ENCODE results near the gene JOSD2. TPM values are rescaled to one million over a fixed set of nuclear protein-coding genes. Genes with fewer than 3 reads are reported as not detected.

Gene JOSD2
- total and polyA plus RNA-seq, 9 of the 15 experiments (the other 6 are each of a cell fraction or from before 2014, with no cell fraction given) = 0.06 to 14.4 (median 3.1) TPM

GRCh38 chr19:50475736-50476223 lies 35.2 kb downstream of the JOSD2 start:
- Histone ChIP-seq H4K20me1 (replicated peaks; ENCODE audit: control insufficient read depth, insufficient read depth, low read length) (peaks cover 7% of the 10 kb centered on the region; the same call in 1 of the 2 replicates), H3K4me3 (0 out of 2 replicates have a peak overlapping the region, but pooled peaks have one; percentile 72), H3K9ac (ENCODE audit: insufficient read depth in 1 of 2, low read depth in 2 of 2, low read length in 2 of 2) (0 out of 4 replicates have a peak overlapping the region, but pooled peaks of 1 of the 2 experiments have one; percentile 29), H3K36me3 (ENCODE audit: control insufficient read depth, insufficient read depth, low read length) (peaks cover 28% of the 10 kb centered on the region; the same call in 1 of the 3 replicates), H3K27me3 (ENCODE audit: control insufficient read depth in 2 of 2, insufficient read depth in 2 of 2, low read length in 2 of 2) (no peaks in the 10 kb centered on the region; a peak in 2 of 5 replicates), H3K9me3 (replicated peaks; ENCODE audit: control insufficient read depth, insufficient read depth, low read depth, low read length) (no peaks in the 10 kb centered on the region; the same call in 1 of the 2 replicates), H3K9me1 (ENCODE audit: control insufficient read depth, insufficient read depth, low read length) (no peaks in the 10 kb centered on the region), H3K4me1 (replicated peaks in 1 of 2; ENCODE audit: control insufficient read depth in 2 of 2, insufficient read depth in 2 of 2, low read length in 2 of 2) (peaks cover 5 to 49% of the 10 kb centered on the region in 2 experiments; a peak in 4 of 5 replicates), H3K79me2 (ENCODE audit: control insufficient read depth, insufficient read depth, low read length) (peaks cover 25% of the 10 kb centered on the region), H2AFZ (ENCODE audit: low read depth, low read length) (no peak overlapping the region), H3K4me2 (ENCODE audit: insufficient read depth, low read length) (no peak overlapping the region; the same call in 1 of the 2 replicates), H3K27ac (ENCODE audit: extremely low read depth, low read depth, low read length) (no peak overlapping the region)
- WGBS (ENCODE audit: insufficient coverage, low coverage, missing lambda C conversion rate) = 46% methylated on average over 20 of the region's 29 CpGs
- no peak for ATAC-seq
- in situ Hi-C loops (cut with MboI) = no loop called here
- no peak for TF ChIP-seq ZC3H11A (IDR thresholded peaks at IDR 0.05; ENCODE audit: low read depth, low read length)
- no peak for TF ChIP-seq SFPQ (IDR thresholded peaks at IDR 0.05; ENCODE audit: low read depth, low read length)
- no peak for TF ChIP-seq U2AF1 (optimal IDR thresholded peaks at IDR 0.05; ENCODE audit: low read depth, low read length)
- no peak for TF ChIP-seq ZNF239 (CRISPR knock-in tag; IDR thresholded peaks at IDR 0.05)
- no peak for TF ChIP-seq TAF1 (IDR thresholded peaks at IDR 0.05; ENCODE audit: control insufficient read depth, extremely low read depth, insufficient read depth, low read length, severe bottlenecking)
- TF ChIP-seq, protein P1, sequence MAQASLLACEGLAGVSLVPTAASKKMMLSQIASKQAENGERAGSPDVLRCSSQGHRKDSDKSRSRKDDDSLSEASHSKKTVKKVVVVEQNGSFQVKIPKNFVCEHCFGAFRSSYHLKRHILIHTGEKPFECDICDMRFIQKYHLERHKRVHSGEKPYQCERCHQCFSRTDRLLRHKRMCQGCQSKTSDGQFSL (CRISPR knock-in tag; IDR thresholded peaks at IDR 0.05) = no peak
- TF ChIP-seq, protein P1 (tag; IDR thresholded peaks at IDR 0.05) = no peak
- 0 out of 2 replicates have a peak, but pooled peaks have one; percentile 4 for TF ChIP-seq STAG1 (CRISPR knock-in tag; IDR thresholded peaks at IDR 0.05; ENCODE audit: borderline replicate concordance)
- no peak for TF ChIP-seq TSC22D4 (tag; IDR thresholded peaks at IDR 0.05)
- TF ChIP-seq RBBP5 (IDR thresholded peaks at IDR 0.05; ENCODE audit: borderline replicate concordance, insufficient read depth, low read length, poor library complexity, severe bottlenecking) = no peak
- FAIRE-seq = no peak
- ChIA-PET CTCF (ENCODE audit: low intra/inter-chr PET ratio) (no interaction called here), POLR2A (no interaction called here)
- DNase-seq (ENCODE audit: extremely low read depth in 1 of 4, low spot score in 3 of 4) = no peak
- BruUV-seq (replicated peaks) = no TSS peak
- intact Hi-C loops (cut with micrococcal nuclease) = loop anchor here (1.0 kb wide), 1 partner anchor 101 kb away; no protein-coding TSS in a partner anchor
